ENCODE data around the gene AASS. TPM values are rescaled to one million over a fixed set of nuclear protein-coding genes. Genes with fewer than 3 reads are reported as not detected.

AASS gene
- total and polyA plus RNA-seq, 4 donors: 10.8 to 95.4 (median 24.3) TPM

DNA sequence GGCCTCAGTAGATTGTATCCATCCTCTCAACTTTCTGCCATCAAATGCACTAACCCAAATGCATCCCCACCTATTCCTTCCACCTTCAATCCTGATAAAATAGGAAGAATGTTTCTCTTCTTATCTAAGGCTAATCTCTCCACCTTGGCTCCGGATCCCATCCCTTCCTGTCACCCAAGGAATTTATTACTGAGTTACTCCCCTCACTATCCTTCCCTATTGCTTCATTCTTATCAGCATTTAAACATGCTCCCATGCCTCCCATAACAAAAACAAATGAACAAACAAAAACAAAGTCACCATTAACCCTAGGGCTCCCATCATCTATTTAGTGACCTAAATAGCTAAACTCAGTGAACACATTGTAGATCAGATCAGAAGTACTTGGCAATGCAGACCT lies 25.3 kb downstream of the AASS start:
- Histone ChIP-seq H3K27me3 (ENCODE audit: control insufficient read depth in 4 of 4, insufficient read depth in 4 of 4, low read length in 3 of 4) (no peaks in the 10 kb centered on the region), H3K4me1 (ENCODE audit: control insufficient read depth in 4 of 4, insufficient read depth in 4 of 4, low read length in 3 of 4) (no peaks in the 10 kb centered on the region), H3K9ac (ENCODE audit: low read depth in 1 of 2, low read length in 2 of 2) (no peak overlapping the region), H3K36me3 (ENCODE audit: control insufficient read depth in 4 of 4, insufficient read depth in 3 of 4, low read depth in 1 of 4, low read length in 3 of 4) (peaks cover 3 to 54% (median 35%) of the 10 kb centered on the region in 4 donors), H3K4me3 (ENCODE audit: low read depth in 1 of 3, low read length in 3 of 3) (no peak overlapping the region), H3K27ac (ENCODE audit: low read depth in 1 of 2, low read length in 2 of 2) (no peak overlapping the region), H3K9me3 (ENCODE audit: control insufficient read depth in 4 of 4, low read length in 3 of 4) (no peaks in the 10 kb centered on the region)
- WGBS: 74% methylated on average over 1 of the region's 1 CpG
- TF ChIP-seq GABPA (IDR thresholded peaks at IDR 0.05 in 1 of 2, conservative IDR thresholded peaks at IDR 0.05 in 1 of 2): no peak
- no peak for TF ChIP-seq HNF4G (IDR thresholded peaks at IDR 0.05)
- no peak for TF ChIP-seq JUND (IDR thresholded peaks at IDR 0.05)
- TF ChIP-seq TAF1 (conservative IDR thresholded peaks at IDR 0.05): no peak
- TF ChIP-seq EGR1 (IDR thresholded peaks at IDR 0.05; ENCODE audit: low read depth in 2 of 2): no peak
- no peak for TF ChIP-seq HNF4A (conservative IDR thresholded peaks at IDR 0.05)
- no peak for TF ChIP-seq YY1 (IDR thresholded peaks at IDR 0.05)
- TF ChIP-seq, protein P1, sequence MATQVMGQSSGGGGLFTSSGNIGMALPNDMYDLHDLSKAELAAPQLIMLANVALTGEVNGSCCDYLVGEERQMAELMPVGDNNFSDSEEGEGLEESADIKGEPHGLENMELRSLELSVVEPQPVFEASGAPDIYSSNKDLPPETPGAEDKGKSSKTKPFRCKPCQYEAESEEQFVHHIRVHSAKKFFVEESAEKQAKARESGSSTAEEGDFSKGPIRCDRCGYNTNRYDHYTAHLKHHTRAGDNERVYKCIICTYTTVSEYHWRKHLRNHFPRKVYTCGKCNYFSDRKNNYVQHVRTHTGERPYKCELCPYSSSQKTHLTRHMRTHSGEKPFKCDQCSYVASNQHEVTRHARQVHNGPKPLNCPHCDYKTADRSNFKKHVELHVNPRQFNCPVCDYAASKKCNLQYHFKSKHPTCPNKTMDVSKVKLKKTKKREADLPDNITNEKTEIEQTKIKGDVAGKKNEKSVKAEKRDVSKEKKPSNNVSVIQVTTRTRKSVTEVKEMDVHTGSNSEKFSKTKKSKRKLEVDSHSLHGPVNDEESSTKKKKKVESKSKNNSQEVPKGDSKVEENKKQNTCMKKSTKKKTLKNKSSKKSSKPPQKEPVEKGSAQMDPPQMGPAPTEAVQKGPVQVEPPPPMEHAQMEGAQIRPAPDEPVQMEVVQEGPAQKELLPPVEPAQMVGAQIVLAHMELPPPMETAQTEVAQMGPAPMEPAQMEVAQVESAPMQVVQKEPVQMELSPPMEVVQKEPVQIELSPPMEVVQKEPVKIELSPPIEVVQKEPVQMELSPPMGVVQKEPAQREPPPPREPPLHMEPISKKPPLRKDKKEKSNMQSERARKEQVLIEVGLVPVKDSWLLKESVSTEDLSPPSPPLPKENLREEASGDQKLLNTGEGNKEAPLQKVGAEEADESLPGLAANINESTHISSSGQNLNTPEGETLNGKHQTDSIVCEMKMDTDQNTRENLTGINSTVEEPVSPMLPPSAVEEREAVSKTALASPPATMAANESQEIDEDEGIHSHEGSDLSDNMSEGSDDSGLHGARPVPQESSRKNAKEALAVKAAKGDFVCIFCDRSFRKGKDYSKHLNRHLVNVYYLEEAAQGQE (IDR thresholded peaks at IDR 0.05): no peak
- TF ChIP-seq, protein P2, sequence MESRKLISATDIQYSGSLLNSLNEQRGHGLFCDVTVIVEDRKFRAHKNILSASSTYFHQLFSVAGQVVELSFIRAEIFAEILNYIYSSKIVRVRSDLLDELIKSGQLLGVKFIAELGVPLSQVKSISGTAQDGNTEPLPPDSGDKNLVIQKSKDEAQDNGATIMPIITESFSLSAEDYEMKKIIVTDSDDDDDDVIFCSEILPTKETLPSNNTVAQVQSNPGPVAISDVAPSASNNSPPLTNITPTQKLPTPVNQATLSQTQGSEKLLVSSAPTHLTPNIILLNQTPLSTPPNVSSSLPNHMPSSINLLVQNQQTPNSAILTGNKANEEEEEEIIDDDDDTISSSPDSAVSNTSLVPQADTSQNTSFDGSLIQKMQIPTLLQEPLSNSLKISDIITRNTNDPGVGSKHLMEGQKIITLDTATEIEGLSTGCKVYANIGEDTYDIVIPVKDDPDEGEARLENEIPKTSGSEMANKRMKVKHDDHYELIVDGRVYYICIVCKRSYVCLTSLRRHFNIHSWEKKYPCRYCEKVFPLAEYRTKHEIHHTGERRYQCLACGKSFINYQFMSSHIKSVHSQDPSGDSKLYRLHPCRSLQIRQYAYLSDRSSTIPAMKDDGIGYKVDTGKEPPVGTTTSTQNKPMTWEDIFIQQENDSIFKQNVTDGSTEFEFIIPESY (IDR thresholded peaks at IDR 0.05): no peak
- TF ChIP-seq, protein P3, sequence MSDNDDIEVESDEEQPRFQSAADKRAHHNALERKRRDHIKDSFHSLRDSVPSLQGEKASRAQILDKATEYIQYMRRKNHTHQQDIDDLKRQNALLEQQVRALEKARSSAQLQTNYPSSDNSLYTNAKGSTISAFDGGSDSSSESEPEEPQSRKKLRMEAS (IDR thresholded peaks at IDR 0.05): no peak
- TF ChIP-seq, protein P4, sequence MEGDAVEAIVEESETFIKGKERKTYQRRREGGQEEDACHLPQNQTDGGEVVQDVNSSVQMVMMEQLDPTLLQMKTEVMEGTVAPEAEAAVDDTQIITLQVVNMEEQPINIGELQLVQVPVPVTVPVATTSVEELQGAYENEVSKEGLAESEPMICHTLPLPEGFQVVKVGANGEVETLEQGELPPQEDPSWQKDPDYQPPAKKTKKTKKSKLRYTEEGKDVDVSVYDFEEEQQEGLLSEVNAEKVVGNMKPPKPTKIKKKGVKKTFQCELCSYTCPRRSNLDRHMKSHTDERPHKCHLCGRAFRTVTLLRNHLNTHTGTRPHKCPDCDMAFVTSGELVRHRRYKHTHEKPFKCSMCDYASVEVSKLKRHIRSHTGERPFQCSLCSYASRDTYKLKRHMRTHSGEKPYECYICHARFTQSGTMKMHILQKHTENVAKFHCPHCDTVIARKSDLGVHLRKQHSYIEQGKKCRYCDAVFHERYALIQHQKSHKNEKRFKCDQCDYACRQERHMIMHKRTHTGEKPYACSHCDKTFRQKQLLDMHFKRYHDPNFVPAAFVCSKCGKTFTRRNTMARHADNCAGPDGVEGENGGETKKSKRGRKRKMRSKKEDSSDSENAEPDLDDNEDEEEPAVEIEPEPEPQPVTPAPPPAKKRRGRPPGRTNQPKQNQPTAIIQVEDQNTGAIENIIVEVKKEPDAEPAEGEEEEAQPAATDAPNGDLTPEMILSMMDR (IDR thresholded peaks at IDR 0.05; ENCODE audit: low read depth, low read length, missing input control): no peak
- TF ChIP-seq RXRA (IDR thresholded peaks at IDR 0.05): no peak
- no peak for TF ChIP-seq FOXA1 (IDR thresholded peaks at IDR 0.05)
- TF ChIP-seq SP1 (IDR thresholded peaks at IDR 0.05): no peak
- TF ChIP-seq, protein P5, sequence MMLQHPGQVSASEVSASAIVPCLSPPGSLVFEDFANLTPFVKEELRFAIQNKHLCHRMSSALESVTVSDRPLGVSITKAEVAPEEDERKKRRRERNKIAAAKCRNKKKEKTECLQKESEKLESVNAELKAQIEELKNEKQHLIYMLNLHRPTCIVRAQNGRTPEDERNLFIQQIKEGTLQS (IDR thresholded peaks at IDR 0.05): no peak
- DNase-seq (ENCODE audit: low spot score): no peak

DNA sequence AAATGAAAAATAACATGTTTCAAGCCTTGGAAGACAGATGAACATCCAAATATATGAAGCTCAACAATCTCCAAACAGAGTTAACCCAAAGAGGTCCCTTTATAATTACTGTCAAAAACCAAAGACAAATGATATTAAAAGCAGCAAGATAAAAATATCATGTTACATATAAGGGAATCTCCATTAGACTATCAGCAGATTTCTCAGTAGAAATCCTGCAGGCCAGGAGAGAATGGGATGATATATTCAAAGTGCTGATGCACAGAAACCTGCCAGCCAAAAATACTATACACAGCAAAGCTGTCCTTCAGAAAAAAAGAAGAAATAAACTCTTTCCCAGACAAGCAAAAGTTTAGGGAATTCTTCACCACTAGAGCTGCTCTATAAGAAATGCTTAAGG lies 41.0 kb downstream of the AASS start:
- Histone ChIP-seq H3K27ac (ENCODE audit: low read depth in 1 of 2, low read length in 2 of 2) (no peak overlapping the region), H3K36me3 (ENCODE audit: control insufficient read depth in 4 of 4, insufficient read depth in 3 of 4, low read depth in 1 of 4, low read length in 3 of 4) (peaks cover 0 to 52% (median 22%) of the 10 kb centered on the region in 4 donors), H3K27me3 (ENCODE audit: control insufficient read depth in 4 of 4, insufficient read depth in 4 of 4, low read length in 3 of 4) (no peaks in the 10 kb centered on the region), H3K9me3 (ENCODE audit: control insufficient read depth in 4 of 4, low read length in 3 of 4) (peaks cover 0 to 6% (median 0%) of the 10 kb centered on the region in 4 donors), H3K4me3 (ENCODE audit: low read depth in 1 of 3, low read length in 3 of 3) (no peak overlapping the region), H3K4me1 (ENCODE audit: control insufficient read depth in 4 of 4, insufficient read depth in 4 of 4, low read length in 3 of 4) (no peaks in the 10 kb centered on the region), H3K9ac (ENCODE audit: low read depth in 1 of 2, low read length in 2 of 2) (no peak overlapping the region)
- DNase-seq (ENCODE audit: low spot score): no peak
- TF ChIP-seq EGR1 (IDR thresholded peaks at IDR 0.05; ENCODE audit: low read depth in 2 of 2): no peak
- no peak for TF ChIP-seq NR2F2 (IDR thresholded peaks at IDR 0.05)
- no peak for TF ChIP-seq TAF1 (conservative IDR thresholded peaks at IDR 0.05)
- TF ChIP-seq RXRA (IDR thresholded peaks at IDR 0.05): no peak
- no peak for TF ChIP-seq RAD21 (IDR thresholded peaks at IDR 0.05)
- no peak for TF ChIP-seq HNF4G (IDR thresholded peaks at IDR 0.05)
- TF ChIP-seq HNF4A (conservative IDR thresholded peaks at IDR 0.05): no peak
- TF ChIP-seq, protein P4 (IDR thresholded peaks at IDR 0.05; ENCODE audit: low read depth, low read length, missing input control): no peak
- TF ChIP-seq, protein P2 (IDR thresholded peaks at IDR 0.05): no peak
- no peak for TF ChIP-seq JUND (IDR thresholded peaks at IDR 0.05)
- TF ChIP-seq GABPA (IDR thresholded peaks at IDR 0.05 in 1 of 2, conservative IDR thresholded peaks at IDR 0.05 in 1 of 2): no peak

Measured in liver (tissue), 9 donors.